Keratinocyte (primary cell): ENCODE data around the gene APBB1. TPM values are rescaled to one million over a fixed set of nuclear protein-coding genes. Genes with fewer than 3 reads are reported as not detected.

Experiments used
- DNase-seq: peaks from one replicate; pipeline ENCODE4 v3.0.0-alpha.2; 2011; ENCODE audit warnings: low read depth, missing footprints, low spot score
- FAIRE-seq: peaks from 2 replicates; lab custom pipeline; 2011; peaks lifted over from hg19 to GRCh38; lab: Jason Lieb, UNC
- H2AFZ ChIP-seq: 2 replicates; pipeline ENCODE4 v1.6.0; 2012; ENCODE audit warnings: low read length, control low read depth, inconsistent platforms; ENCODE audit not compliant: control insufficient read depth
- H3K27ac ChIP-seq: 2 replicates; pipeline ENCODE4 v1.5.1; 2011; ENCODE audit warnings: low read length; ENCODE audit not compliant: control insufficient read depth, insufficient read depth
- H3K27me3 ChIP-seq: 3 replicates; pipeline ENCODE4 v1.6.0; 2011; ENCODE audit warnings: low read length; ENCODE audit not compliant: control insufficient read depth, insufficient read depth; ENCODE audit errors: extremely low read depth
- H3K36me3 ChIP-seq, 2 experiments: 2 replicates in 1 of 2; 3 replicates in 1 of 2; pipeline ENCODE4 v1.5.1; 2011; ENCODE audit warnings: low read length in 2 of 2, mild to moderate bottlenecking in 1 of 2; ENCODE audit not compliant: control insufficient read depth in 2 of 2, insufficient read depth in 2 of 2; ENCODE audit errors: extremely low read depth in 1 of 2
- H3K4me1 ChIP-seq: 3 replicates; pipeline ENCODE4 v1.5.1; 2011; ENCODE audit warnings: low read length; ENCODE audit not compliant: control insufficient read depth, insufficient read depth; ENCODE audit errors: extremely low read depth
- H3K4me2 ChIP-seq: 3 replicates; pipeline ENCODE4 v1.6.0; 2011; ENCODE audit warnings: low read depth, low read length; ENCODE audit not compliant: control insufficient read depth, insufficient read depth; ENCODE audit errors: extremely low read depth
- H3K4me3 ChIP-seq, 3 experiments: fragments of 200-600 bp in 1 of 3; sonication (generic) in 1 of 3; 2 replicates in 2 of 3; 3 replicates in 1 of 3; pipeline ENCODE4 v1.5.1; 2011 to 2016; ENCODE audit warnings: low read length in 3 of 3, mild to moderate bottlenecking in 3 of 3, control low read depth in 2 of 3, inconsistent platforms in 1 of 3, low read depth in 1 of 3, mixed read lengths in 1 of 3, mixed run types in 1 of 3, moderate library complexity in 1 of 3; ENCODE audit not compliant: control insufficient read depth in 2 of 3, insufficient read depth in 2 of 3; ENCODE audit errors: extremely low read depth in 1 of 3
- H3K79me2 ChIP-seq: 2 replicates; pipeline ENCODE4 v1.6.0; 2012; ENCODE audit warnings: low read length; ENCODE audit not compliant: control insufficient read depth, insufficient read depth
- H3K9ac ChIP-seq: 3 replicates; pipeline ENCODE4 v1.6.0; 2011; ENCODE audit warnings: low read length; ENCODE audit not compliant: control insufficient read depth, insufficient read depth; ENCODE audit errors: extremely low read depth
- H3K9me1 ChIP-seq: 3 replicates; pipeline ENCODE4 v1.6.0; 2011; ENCODE audit warnings: low read length; ENCODE audit not compliant: control insufficient read depth, insufficient read depth; ENCODE audit errors: extremely low read depth
- H3K9me3 ChIP-seq: 2 replicates; pipeline ENCODE4 v1.5.1; 2012; ENCODE audit warnings: low read depth, low read length; ENCODE audit not compliant: control insufficient read depth
- H4K20me1 ChIP-seq: 3 replicates; pipeline ENCODE4 v1.6.0; 2011; ENCODE audit warnings: low read length; ENCODE audit not compliant: control insufficient read depth, insufficient read depth; ENCODE audit errors: extremely low read depth
- CTCF ChIP-seq, 3 experiments: IDR thresholded peaks in 1 of 3; conservative IDR thresholded peaks in 1 of 3; optimal IDR thresholded peaks in 1 of 3; 2 replicates in 2 of 3; 3 replicates in 1 of 3; pipeline versions ENCODE3 to v1.5.1; 2011; ENCODE audit warnings: low read length in 3 of 3, mild to moderate bottlenecking in 3 of 3, moderate library complexity in 2 of 3, control low read depth in 1 of 3, inconsistent platforms in 1 of 3; ENCODE audit not compliant: insufficient read depth in 2 of 3; ENCODE audit errors: extremely low read depth in 1 of 3
- EZH2 ChIP-seq: IDR thresholded peaks from one replicate; pipeline ENCODE4 v1.6.1; 2012; ENCODE audit warnings: inconsistent platforms, mild to moderate bottlenecking, low read length, moderate library complexity
- dilution Hi-C: fragments of 300-500 bp; cut with MboI; formaldehyde crosslinking; loops from one replicate; pipeline ENCODE4 v1.7.0; 2020; ENCODE audit warnings: low sequenced_read_pairs; ENCODE audit not compliant: extremely low pct_ligation_motif_present
- polyA plus RNA-seq, 5 experiments: library from polyadenylated mRNA; depleted of rRNA in 3 of 5; stranded (reverse) in 3 of 5; stranded (forward) in 1 of 5; unstranded in 1 of 5; fragments of >200 nt; gene quantifications; 1 replicate in 1 of 5; 2 replicates in 3 of 5; 3 replicates in 1 of 5; pipeline versions ENCODE4 v1.2.1 to v1.2.3, GENCODE V29; 2011 to 2012; ENCODE audit warnings: missing spikeins in 2 of 5, low read depth in 1 of 5, low replicate concordance in 1 of 5

The APBB1 gene
- polyA plus RNA-seq, 1 donor (not counting 4 experiments of a cell fraction or from before 2014, with no cell fraction given): 3.7 TPM

- FAIRE-seq (no peak), DNase-seq (no peak)
- Histone ChIP-seq H3K27ac (no peak overlapping the region), H3K9me3 (no peaks in the 10 kb centered on the region), H3K9me1 (no peaks in the 10 kb centered on the region), H3K4me2 (no peak overlapping the region), H3K9ac (no peak overlapping the region), H3K4me1 (no peaks in the 10 kb centered on the region), H4K20me1 (no peaks in the 10 kb centered on the region), H2AFZ (no peak overlapping the region), H3K4me3 (no peak overlapping the region), H3K27me3 (no peaks in the 10 kb centered on the region), H3K79me2 (no peaks in the 10 kb centered on the region), H3K36me3 (no peaks in the 10 kb centered on the region)
- TF ChIP-seq EZH2: no peak
- no peak for TF ChIP-seq CTCF (optimal IDR thresholded peaks at IDR 0.05 in 1 of 3, IDR thresholded peaks at IDR 0.05 in 1 of 3, conservative IDR thresholded peaks at IDR 0.05 in 1 of 3; ENCODE audit: extremely low read depth in 1 of 3, insufficient read depth in 2 of 3, low read length in 3 of 3)
- dilution Hi-C loops: no loop called here
Observed at GRCh38 chr11:6405052-6405667, 13.7 kb downstream of the APBB1 start.

GRCh38 chr11:6404342-6405051 is 14.4 kb downstream of the APBB1 start:
- H3K36me3 ChIP-seq: no peaks in the 10 kb centered on the region
- H3K27ac ChIP-seq: no peak overlapping the region
- H4K20me1 ChIP-seq: no peaks in the 10 kb centered on the region
- dilution Hi-C loops: no loop called here
- no peak for FAIRE-seq
- no peak overlapping the region for H3K9ac ChIP-seq
- H3K4me3 ChIP-seq: no peak overlapping the region
- H3K79me2 ChIP-seq: no peaks in the 10 kb centered on the region
- H3K27me3 ChIP-seq: no peaks in the 10 kb centered on the region
- H3K9me1 ChIP-seq: no peaks in the 10 kb centered on the region
- H2AFZ ChIP-seq: no peak overlapping the region
- TF ChIP-seq EZH2: no peak
- TF ChIP-seq CTCF (optimal IDR thresholded peaks at IDR 0.05 in 1 of 3, IDR thresholded peaks at IDR 0.05 in 1 of 3, conservative IDR thresholded peaks at IDR 0.05 in 1 of 3; ENCODE audit: extremely low read depth in 1 of 3, insufficient read depth in 2 of 3, low read length in 3 of 3): no peak
- H3K9me3 ChIP-seq: no peaks in the 10 kb centered on the region
- no peak for DNase-seq
- no peaks in the 10 kb centered on the region for H3K4me1 ChIP-seq
- H3K4me2 ChIP-seq: no peak overlapping the region
